Measurements from ENCODE around the gene MED31. TPM values are rescaled to one million over a fixed set of nuclear protein-coding genes. Genes with fewer than 3 reads are reported as not detected.

Gene MED31
- total RNA-seq, 2 donors from 2014 or later, result 12.8 to 16.6 TPM

- H3K36me3 ChIP-seq (ENCODE audit: control insufficient read depth, insufficient read depth, low read length), result peaks cover 94% of the 10 kb centered on the region
- DNase-seq, result no peak
- Mint-ChIP-seq H3K4me3 (no peak overlapping the region), H3K4me1 (no peaks in the 10 kb centered on the region), H3K27me3 (ENCODE audit: insufficient read depth) (no peaks in the 10 kb centered on the region), H3K36me3 (ENCODE audit: low read depth) (peaks cover 73% of the 10 kb centered on the region), H3K27ac (no peak overlapping the region), H3K9me3 (peaks cover 6% of the 10 kb centered on the region)
- no peak overlapping the region for H3K4me3 ChIP-seq (ENCODE audit: low read length)
- no peaks in the 10 kb centered on the region for H3K27me3 ChIP-seq (ENCODE audit: control insufficient read depth, insufficient read depth, low read length, poor library complexity, severe bottlenecking)
- H3K4me1 ChIP-seq (ENCODE audit: control insufficient read depth, insufficient read depth, low read length), result no peaks in the 10 kb centered on the region
- peaks cover 9% of the 10 kb centered on the region for H3K9me3 ChIP-seq (ENCODE audit: control insufficient read depth, low read length)
- no CpG with 5 or more reads among the region's 1 CpG for WGBS, 2 experiments (ENCODE audit: insufficient coverage in 1 of 2, insufficient read length in 1 of 2)
- no peak for TF ChIP-seq CTCF (conservative IDR thresholded peaks at IDR 0.05)
- no peak overlapping the region for H3K27ac ChIP-seq (ENCODE audit: low read depth, low read length)
- H3K9ac ChIP-seq (ENCODE audit: extremely low read depth, low read length, poor library complexity, severe bottlenecking), result no peak overlapping the region
Observed at GRCh38 chr17:6630390-6630789, 21.0 kb downstream of the MED31 start.

- DNase-seq, result no peak
- H3K36me3 Mint-ChIP-seq (ENCODE audit: low read depth), result peaks cover 59% of the 10 kb centered on the region
- no peaks in the 10 kb centered on the region for H3K9me3 Mint-ChIP-seq
- Histone ChIP-seq H3K27me3 (ENCODE audit: control insufficient read depth, insufficient read depth, low read length, poor library complexity, severe bottlenecking) (no peaks in the 10 kb centered on the region), H3K9me3 (ENCODE audit: control insufficient read depth, low read length) (no peaks in the 10 kb centered on the region), H3K4me1 (ENCODE audit: control insufficient read depth, insufficient read depth, low read length) (no peaks in the 10 kb centered on the region), H3K27ac (ENCODE audit: low read depth, low read length) (no peak overlapping the region), H3K9ac (ENCODE audit: extremely low read depth, low read length, poor library complexity, severe bottlenecking) (no peak overlapping the region), H3K36me3 (ENCODE audit: control insufficient read depth, insufficient read depth, low read length) (peaks cover 90% of the 10 kb centered on the region), H3K4me3 (ENCODE audit: low read length) (no peak overlapping the region)
- no peak overlapping the region for H3K27ac Mint-ChIP-seq
- no peak for TF ChIP-seq CTCF (conservative IDR thresholded peaks at IDR 0.05)
- no peaks in the 10 kb centered on the region for H3K4me1 Mint-ChIP-seq
- H3K27me3 Mint-ChIP-seq (ENCODE audit: insufficient read depth), result no peaks in the 10 kb centered on the region
- no peak overlapping the region for H3K4me3 Mint-ChIP-seq
- WGBS, 2 experiments (ENCODE audit: insufficient coverage in 1 of 2, insufficient read length in 1 of 2), result 80 to 91% methylated on average over 1 of the region's 1 CpG
Observed at GRCh38 chr17:6627019-6627418, 24.4 kb downstream of the MED31 start.

- Histone ChIP-seq H3K27me3 (ENCODE audit: control insufficient read depth, insufficient read depth, low read length, poor library complexity, severe bottlenecking) (no peaks in the 10 kb centered on the region), H3K27ac (ENCODE audit: low read depth, low read length) (no peak overlapping the region), H3K9me3 (ENCODE audit: control insufficient read depth, low read length) (no peaks in the 10 kb centered on the region), H3K4me3 (ENCODE audit: low read length) (no peak overlapping the region), H3K9ac (ENCODE audit: extremely low read depth, low read length, poor library complexity, severe bottlenecking) (no peak overlapping the region), H3K36me3 (ENCODE audit: control insufficient read depth, insufficient read depth, low read length) (peaks cover 93% of the 10 kb centered on the region), H3K4me1 (ENCODE audit: control insufficient read depth, insufficient read depth, low read length) (no peaks in the 10 kb centered on the region)
- no peaks in the 10 kb centered on the region for H3K9me3 Mint-ChIP-seq
- no peak overlapping the region for H3K27ac Mint-ChIP-seq
- TF ChIP-seq CTCF (conservative IDR thresholded peaks at IDR 0.05), result no peak
- H3K27me3 Mint-ChIP-seq (ENCODE audit: insufficient read depth), result no peaks in the 10 kb centered on the region
- H3K4me1 Mint-ChIP-seq, result no peaks in the 10 kb centered on the region
- no peak for DNase-seq
- H3K4me3 Mint-ChIP-seq, result no peak overlapping the region
- peaks cover 62% of the 10 kb centered on the region for H3K36me3 Mint-ChIP-seq (ENCODE audit: low read depth)
- WGBS, 2 experiments (ENCODE audit: insufficient coverage in 1 of 2, insufficient read length in 1 of 2), result 74 to 87% methylated on average over 3 to 6 of the region's 6 CpGs
Observed at GRCh38 chr17:6626616-6627015, 24.8 kb downstream of the MED31 start.

Measured in endodermal cell (in vitro differentiated cells).